PC-3 (cell line): ENCODE results near the gene GALNT11. TPM values are rescaled to one million over a fixed set of nuclear protein-coding genes. Genes with fewer than 3 reads are reported as not detected.

ENCODE experiments used
- ATAC-seq: fragments of 200-7000 bp; cut with Tn5 transposase; 2 replicates; pipeline ENCODE4 v1.9.1; 2020; ENCODE audit warnings: mild to moderate bottlenecking, moderate library complexity
- BruUV-seq: library from RNA; stranded (reverse); fragments of 400-500 nt; replicated peaks from 2 replicates; lab custom pipeline; 2021; lab: Mats Ljungman, UMichigan
- CTCF ChIA-PET: fragments of 300-600 bp; sonication (Branson Sonifier 250); formaldehyde crosslinking; loops from one replicate; lab custom pipeline; 2022; ENCODE audit warnings: antibody characterized with exemption; lab: Charles Lee
- POLR2A ChIA-PET: fragments of 300-600 bp; sonication (Branson Sonifier 250); formaldehyde crosslinking; loops from one replicate; lab custom pipeline; 2022; ENCODE audit warnings: antibody characterized with exemption; ENCODE audit not compliant: unreplicated experiment; lab: Charles Lee
- DNase-seq: peaks from one replicate; pipeline ENCODE4 v3.0.0-alpha.2; 2015
- H2AFZ ChIP-seq: fragments of 300-600 bp; sonication (generic); 2 replicates; pipeline ENCODE4 v1.6.0; 2016; ENCODE audit warnings: antibody characterized with exemption, low read length
- H3F3A ChIP-seq: fragments of 300-600 bp; sonication (generic); one replicate; pipeline ENCODE4 v1.6.0; 2017; ENCODE audit warnings: antibody characterized with exemption, low read length, control low read depth, mild to moderate bottlenecking; ENCODE audit not compliant: unreplicated experiment
- H3K27ac ChIP-seq: fragments of 300-600 bp; sonication (generic); 2 replicates; pipeline ENCODE4 v1.5.1; 2016; ENCODE audit warnings: mild to moderate bottlenecking, low read length
- H3K27me3 ChIP-seq: fragments of 300-600 bp; sonication (generic); 2 replicates; pipeline ENCODE4 v1.6.1; 2016; ENCODE audit warnings: low read length, mixed read lengths
- H3K36me3 ChIP-seq: fragments of 300-600 bp; sonication (generic); 2 replicates; pipeline ENCODE4 v1.6.1; 2016; ENCODE audit warnings: low read depth, mixed run types, low read length, mixed read lengths
- H3K4me1 ChIP-seq: fragments of 300-600 bp; sonication (generic); 2 replicates; pipeline ENCODE4 v1.5.1; 2016; ENCODE audit warnings: low read length; ENCODE audit not compliant: insufficient read depth
- H3K4me2 ChIP-seq: fragments of 300-600 bp; sonication (generic); 2 replicates; pipeline ENCODE4 v1.6.0; 2016; ENCODE audit warnings: low read length
- H3K4me3 ChIP-seq: fragments of 300-600 bp; sonication (generic); 2 replicates; pipeline ENCODE4 v1.5.1; 2016; ENCODE audit warnings: mild to moderate bottlenecking, low read length, mixed read lengths
- H3K79me2 ChIP-seq: fragments of 300-600 bp; sonication (generic); 2 replicates; pipeline ENCODE4 v1.6.1; 2017; ENCODE audit warnings: low read length, mixed read lengths
- H3K9ac ChIP-seq: fragments of 300-600 bp; sonication (generic); 2 replicates; pipeline ENCODE4 v1.6.0; 2016; ENCODE audit warnings: mild to moderate bottlenecking, low read length
- H3K9me2 ChIP-seq: fragments of 300-600 bp; sonication (generic); replicated peaks from 2 replicates; pipeline ENCODE4 v1.6.1; 2016; ENCODE audit warnings: mixed run types, low read length, mixed read lengths
- H3K9me3 ChIP-seq: fragments of 300-600 bp; sonication (generic); 2 replicates; pipeline ENCODE4 v1.6.1; 2016; ENCODE audit warnings: low read length, mixed read lengths
- H4K20me1 ChIP-seq: fragments of 300-600 bp; sonication (generic); 2 replicates; pipeline ENCODE4 v1.6.1; 2016; ENCODE audit warnings: low read length, mixed read lengths
- EZH2 ChIP-seq: fragments of 300-600 bp; sonication (generic); IDR thresholded peaks from one replicate; pipeline ENCODE4 v1.6.1; 2017; ENCODE audit warnings: antibody characterized with exemption, mild to moderate bottlenecking, low read length; ENCODE audit not compliant: unreplicated experiment
- EZH2phosphoT487 ChIP-seq: fragments of 300-600 bp; sonication (generic); IDR thresholded peaks from 2 replicates; pipeline ENCODE4 v1.6.1; 2018; ENCODE audit warnings: mild to moderate bottlenecking, antibody characterized with exemption, low read length, borderline replicate concordance
- intact Hi-C: fragments of 100-400 bp; cut with micrococcal nuclease; formaldehyde crosslinking; loops from 2 replicates; pipeline ENCODE4 v1.9.0; 2023
- total RNA-seq: library from RNA; depleted of rRNA; stranded (reverse); fragments of >200 nt; gene quantifications from 2 replicates; pipeline ENCODE4 v1.2.3, GENCODE V29; 2014
- TF ChIP-seq, protein P1 (sequence below): fragments of 300-600 bp; sonication (generic); conservative IDR thresholded peaks from 2 replicates; pipeline ENCODE4 v1.5.1; 2017; ENCODE audit warnings: antibody characterized with exemption, low read depth, mild to moderate bottlenecking, low read length

Gene GALNT11
- total RNA-seq, 1 experiment from 2014 or later, result 19.5 TPM

DNA sequence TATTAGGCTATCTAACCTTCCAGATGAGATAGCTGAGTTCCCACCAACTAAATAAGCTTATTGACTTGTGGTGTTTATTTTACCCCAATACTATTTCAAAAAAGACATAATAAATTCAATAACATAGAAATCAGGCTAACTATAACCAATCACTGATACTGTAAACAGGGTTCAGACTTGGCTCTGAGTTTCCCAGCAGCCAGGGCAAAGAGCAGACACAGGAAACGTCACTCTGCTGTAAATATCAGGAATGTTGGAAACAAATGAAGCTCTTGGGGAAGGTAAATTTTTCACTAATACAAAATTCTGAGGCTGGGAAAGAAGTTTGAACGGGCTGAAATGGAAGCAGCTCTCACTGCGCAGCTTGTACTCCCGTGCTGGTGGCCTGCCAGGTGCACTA, 114.6 kb downstream of the GALNT11 start:
- POLR2A ChIA-PET, result no interaction called here
- TF ChIP-seq, protein P1, sequence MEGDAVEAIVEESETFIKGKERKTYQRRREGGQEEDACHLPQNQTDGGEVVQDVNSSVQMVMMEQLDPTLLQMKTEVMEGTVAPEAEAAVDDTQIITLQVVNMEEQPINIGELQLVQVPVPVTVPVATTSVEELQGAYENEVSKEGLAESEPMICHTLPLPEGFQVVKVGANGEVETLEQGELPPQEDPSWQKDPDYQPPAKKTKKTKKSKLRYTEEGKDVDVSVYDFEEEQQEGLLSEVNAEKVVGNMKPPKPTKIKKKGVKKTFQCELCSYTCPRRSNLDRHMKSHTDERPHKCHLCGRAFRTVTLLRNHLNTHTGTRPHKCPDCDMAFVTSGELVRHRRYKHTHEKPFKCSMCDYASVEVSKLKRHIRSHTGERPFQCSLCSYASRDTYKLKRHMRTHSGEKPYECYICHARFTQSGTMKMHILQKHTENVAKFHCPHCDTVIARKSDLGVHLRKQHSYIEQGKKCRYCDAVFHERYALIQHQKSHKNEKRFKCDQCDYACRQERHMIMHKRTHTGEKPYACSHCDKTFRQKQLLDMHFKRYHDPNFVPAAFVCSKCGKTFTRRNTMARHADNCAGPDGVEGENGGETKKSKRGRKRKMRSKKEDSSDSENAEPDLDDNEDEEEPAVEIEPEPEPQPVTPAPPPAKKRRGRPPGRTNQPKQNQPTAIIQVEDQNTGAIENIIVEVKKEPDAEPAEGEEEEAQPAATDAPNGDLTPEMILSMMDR, result no peak
- TF ChIP-seq EZH2 (no peak), EZH2phosphoT487 (no peak)
- H3K9me3 ChIP-seq, result no peaks in the 10 kb centered on the region
- H3K79me2 ChIP-seq, result no peaks in the 10 kb centered on the region
- DNase-seq (no peak), ATAC-seq (no peak)
- H3F3A ChIP-seq, result no peaks in the 10 kb centered on the region
- H3K4me3 ChIP-seq, result no peak overlapping the region
- peaks cover 27% of the 10 kb centered on the region for H3K36me3 ChIP-seq
- no peak overlapping the region for H2AFZ ChIP-seq
- no peak overlapping the region for H3K9ac ChIP-seq
- no peaks in the 10 kb centered on the region for H3K4me1 ChIP-seq
- no peak overlapping the region for H3K27ac ChIP-seq
- H4K20me1 ChIP-seq, result no peaks in the 10 kb centered on the region
- no peaks in the 10 kb centered on the region for H3K27me3 ChIP-seq
- no peaks in the 10 kb centered on the region for H3K9me2 ChIP-seq
- H3K4me2 ChIP-seq, result no peak overlapping the region
- CTCF ChIA-PET, result no interaction called here
- no TSS peak for BruUV-seq
- intact Hi-C loops, result loop anchor here (10.0 kb wide), 1 partner anchor 145 kb away; no protein-coding TSS in a partner anchor

DNA sequence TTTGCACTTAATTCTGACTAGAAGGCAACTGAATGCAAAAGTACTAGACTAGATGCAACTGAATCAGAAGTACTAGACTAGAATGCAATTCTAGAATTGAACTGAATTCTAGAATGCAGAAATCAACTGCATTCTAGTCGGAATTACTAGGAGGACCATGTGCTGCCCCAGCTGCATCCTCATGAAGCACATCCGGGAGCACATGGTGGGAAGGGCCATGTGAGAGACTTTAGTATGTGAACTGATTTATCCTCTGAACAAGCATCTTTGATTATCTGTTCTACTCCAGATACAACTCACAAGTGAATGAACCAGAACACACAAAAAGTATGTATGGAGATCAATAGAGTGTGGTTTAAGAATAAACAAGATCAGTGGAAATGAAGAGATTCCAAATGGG, 115.1 kb downstream of the GALNT11 start:
- Histone ChIP-seq H3K4me2 (no peak overlapping the region), H3K4me1 (no peaks in the 10 kb centered on the region), H2AFZ (no peak overlapping the region), H3K9ac (no peak overlapping the region), H3K27ac (no peak overlapping the region), H3K36me3 (peaks cover 29% of the 10 kb centered on the region), H3F3A (no peaks in the 10 kb centered on the region), H3K79me2 (no peaks in the 10 kb centered on the region), H3K9me2 (no peaks in the 10 kb centered on the region), H4K20me1 (no peaks in the 10 kb centered on the region), H3K9me3 (no peaks in the 10 kb centered on the region), H3K27me3 (no peaks in the 10 kb centered on the region), H3K4me3 (no peak overlapping the region)
- DNase-seq, result no peak
- TF ChIP-seq, protein P1, result no peak
- no peak for TF ChIP-seq EZH2phosphoT487
- TF ChIP-seq EZH2, result no peak
- POLR2A ChIA-PET, result no interaction called here
- intact Hi-C loops, result loop anchor here (10.0 kb wide), 1 partner anchor 146 kb away; no protein-coding TSS in a partner anchor
- no peak for ATAC-seq
- CTCF ChIA-PET, result no interaction called here
- BruUV-seq, result no TSS peak

DNA sequence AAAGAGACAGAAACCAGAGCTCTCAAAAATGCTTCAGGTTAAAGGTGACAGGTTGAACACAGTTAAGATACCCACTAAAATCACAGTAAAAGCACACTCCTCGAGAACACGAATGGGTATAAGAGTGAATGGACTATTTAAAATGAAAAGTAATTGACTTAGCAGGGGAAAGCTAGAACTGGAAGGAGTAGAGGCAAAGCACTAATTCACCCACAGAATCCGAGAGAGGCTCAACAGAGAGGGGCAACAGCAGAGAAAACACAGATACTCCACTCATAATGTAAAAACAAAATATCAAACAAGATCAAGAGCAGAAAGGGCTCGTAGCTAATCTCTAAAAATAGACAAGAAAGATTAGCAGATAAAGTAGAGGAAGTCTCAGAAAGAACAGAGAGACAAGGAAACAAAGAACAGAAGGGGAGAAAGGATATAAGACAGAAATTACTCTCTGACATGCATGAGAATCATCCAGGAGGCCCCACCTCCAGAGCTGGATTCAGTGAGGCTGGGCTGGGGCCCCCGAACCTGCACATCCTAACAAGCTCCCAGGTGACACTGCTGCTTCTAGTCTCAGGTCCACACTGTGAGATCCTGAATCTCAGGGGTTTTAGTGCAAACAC, 117.6 kb downstream of the GALNT11 start:
- Histone ChIP-seq H3K4me1 (no peaks in the 10 kb centered on the region), H3F3A (no peaks in the 10 kb centered on the region), H3K4me2 (no peak overlapping the region), H4K20me1 (0 out of 2 replicates have a peak, but pooled peaks cover 6% of the 10 kb centered on the region), H3K9me3 (no peaks in the 10 kb centered on the region), H3K4me3 (no peak overlapping the region), H3K27ac (no peak overlapping the region), H3K9ac (no peak overlapping the region), H3K79me2 (no peaks in the 10 kb centered on the region), H3K9me2 (no peaks in the 10 kb centered on the region), H3K27me3 (no peaks in the 10 kb centered on the region), H3K36me3 (peaks cover 32% of the 10 kb centered on the region), H2AFZ (no peak overlapping the region)
- CTCF ChIA-PET, result no interaction called here
- no TSS peak for BruUV-seq
- DNase-seq, result no peak
- TF ChIP-seq, protein P1, result no peak
- no peak for TF ChIP-seq EZH2phosphoT487
- no peak for TF ChIP-seq EZH2
- intact Hi-C loops, result loop anchor here (10.0 kb wide), 1 partner anchor 148 kb away; no protein-coding TSS in a partner anchor
- POLR2A ChIA-PET, result no interaction called here
- no peak for ATAC-seq
